GM11168 (cell line): ENCODE data around the gene POFUT2.
"Not testable (repeated sequence)": the region's sequence is repeated elsewhere in the genome, so short reads cannot be mapped to it uniquely, and the experiment has no call there.

Source experiments
- in situ Hi-C: fragments of 300-500 bp; cut with MboI; formaldehyde crosslinking; loops from one replicate; pipeline ENCODE4 v1.12.0; 2022; ENCODE audit warnings: low sequenced_read_pairs; ENCODE audit not compliant: unreplicated experiment

Gene POFUT2

DNA sequence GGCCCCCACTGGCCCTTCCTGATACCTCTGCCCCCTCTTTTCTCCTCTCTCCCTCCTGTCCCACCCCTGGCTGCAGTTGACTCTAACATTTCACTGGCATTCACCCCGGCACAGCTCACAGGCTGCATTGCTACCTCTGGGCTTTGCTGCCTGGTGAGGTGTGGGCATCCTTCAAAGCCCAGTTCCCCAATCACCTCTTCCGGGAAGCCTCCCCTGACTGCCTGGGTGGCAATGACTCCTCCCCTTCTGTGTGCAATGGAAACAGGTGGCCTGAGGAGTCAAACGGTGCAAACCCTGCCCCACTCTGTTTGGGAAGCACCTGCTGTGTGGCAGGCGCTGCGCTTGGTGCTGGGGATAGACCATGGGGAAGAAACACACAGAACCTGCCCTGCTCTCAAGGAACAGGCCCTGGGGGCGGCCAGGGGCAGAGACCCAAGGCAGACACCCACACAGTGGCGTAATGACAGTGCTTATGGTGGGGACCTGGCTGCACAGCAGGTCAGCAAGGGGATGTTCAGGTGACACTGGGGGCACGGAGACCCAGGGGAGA is 39.3 kb upstream of the POFUT2 start:
- in situ Hi-C loops, result no loop called here

DNA sequence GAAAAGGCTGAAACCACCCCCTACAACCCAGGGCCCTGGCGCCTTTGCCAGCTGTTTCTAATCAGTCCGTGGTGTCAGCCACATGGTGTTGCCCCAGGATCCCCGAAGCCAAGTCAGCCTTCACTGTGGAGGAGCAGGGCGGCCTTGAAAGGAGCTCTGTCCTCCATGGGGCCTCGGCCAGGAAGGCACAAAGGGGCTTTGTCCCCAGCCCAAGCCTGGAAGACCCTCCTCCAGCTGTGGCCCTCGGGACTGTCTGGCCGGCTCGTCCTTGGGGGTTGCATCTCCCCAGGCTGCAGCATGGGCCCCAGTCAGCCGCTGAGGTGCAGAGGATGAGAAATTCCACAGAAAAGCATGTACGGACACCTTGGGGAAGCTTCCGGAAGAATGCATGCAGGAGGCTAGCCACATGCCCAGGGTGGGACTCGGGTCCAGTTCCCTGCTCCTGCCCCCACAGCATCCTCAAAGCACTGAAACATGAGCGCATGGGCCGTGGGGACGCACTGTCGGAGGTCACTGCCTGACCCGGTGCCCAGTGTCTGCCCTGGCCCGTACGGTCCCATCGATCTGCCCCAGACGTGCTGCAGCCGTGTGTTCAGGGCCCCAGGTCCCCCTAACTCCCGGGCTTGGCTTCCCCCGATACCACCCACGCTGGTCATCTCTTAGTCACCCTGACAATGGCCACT is 38.6 kb upstream of the POFUT2 start:
- in situ Hi-C loops, result no loop called here

DNA sequence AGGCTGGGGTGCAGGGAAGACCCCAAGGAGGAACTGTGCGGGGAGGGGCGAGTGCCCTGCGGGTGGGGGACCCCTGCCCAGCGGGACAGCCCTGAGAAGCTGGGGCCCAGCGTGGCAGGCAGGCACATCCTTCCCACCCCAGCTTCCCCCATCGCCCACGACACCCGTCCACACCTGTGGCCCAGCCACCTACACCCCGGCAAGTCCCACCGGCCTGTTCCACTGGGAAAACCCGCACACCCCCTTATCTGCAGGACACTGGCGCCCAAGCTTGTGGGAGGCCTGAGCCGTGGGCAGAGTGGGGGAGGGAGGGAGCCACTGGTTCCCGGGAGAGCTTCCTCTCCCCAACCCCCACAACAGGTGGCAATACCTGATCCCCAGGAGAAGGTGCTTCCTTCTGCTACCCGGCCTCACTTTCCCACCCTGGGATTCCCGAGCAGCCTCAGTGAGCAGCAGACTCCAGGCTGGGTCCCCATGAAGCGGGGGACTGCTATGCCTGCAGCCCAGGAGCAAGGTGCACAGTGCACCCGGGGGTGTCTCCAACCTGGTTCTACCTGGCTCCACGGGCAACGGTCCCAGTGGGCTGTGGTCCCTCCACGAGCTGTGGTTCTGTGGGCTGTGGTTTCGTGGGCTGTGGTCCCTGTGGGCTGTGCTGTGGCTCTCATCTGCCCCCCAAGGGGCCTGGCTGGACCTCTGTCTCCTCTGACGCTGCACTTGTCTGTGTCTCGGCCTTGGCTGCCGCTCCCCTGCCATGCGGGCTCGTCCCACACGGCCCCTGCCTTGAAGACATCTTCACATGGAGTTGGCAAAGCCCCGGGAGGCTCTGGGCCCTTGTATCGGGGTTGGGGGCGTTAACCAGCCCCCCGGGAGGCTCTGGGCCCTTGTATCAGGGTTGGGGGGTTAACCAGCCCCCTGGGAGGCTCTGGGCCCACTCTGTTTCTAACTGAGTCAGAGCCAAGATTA is 37.8 kb upstream of the POFUT2 start:
- in situ Hi-C loops, result no loop called here

DNA sequence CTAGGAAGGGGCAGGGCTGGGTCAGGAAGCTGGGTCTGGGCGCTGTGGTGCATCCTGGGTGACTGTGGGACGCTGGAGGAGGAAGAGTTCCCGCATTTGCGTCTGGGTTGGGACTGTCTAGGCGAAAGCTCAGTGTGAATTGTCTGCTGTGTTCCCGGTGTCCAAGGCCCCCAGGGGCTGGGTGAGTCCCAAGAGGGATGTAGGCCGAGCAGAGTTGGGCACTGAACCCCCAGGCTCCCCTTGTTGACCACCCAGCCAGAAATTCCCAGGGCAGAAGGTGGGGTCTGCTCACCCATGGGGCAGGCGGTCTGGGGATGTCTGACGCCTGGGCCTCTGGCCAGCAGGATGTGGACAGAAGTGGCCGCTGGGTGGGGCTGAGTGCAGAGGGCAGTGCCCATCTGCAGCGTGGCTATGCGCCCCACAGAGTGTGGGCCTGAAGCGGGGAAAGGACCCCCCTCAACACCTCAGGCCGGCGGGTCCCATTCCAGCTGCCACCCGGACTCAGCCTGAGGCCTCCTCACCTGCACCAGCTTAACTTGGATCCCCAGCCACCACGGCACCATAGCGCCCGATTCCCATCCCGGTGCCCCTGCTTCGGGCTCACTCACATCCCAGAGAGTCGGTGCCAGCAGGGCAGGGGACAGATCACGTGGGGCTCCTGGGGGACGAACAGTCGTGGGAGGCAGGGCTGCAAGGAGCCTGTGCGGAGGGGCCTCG is 37.0 kb upstream of the POFUT2 start:
- in situ Hi-C loops, result no loop called here

DNA sequence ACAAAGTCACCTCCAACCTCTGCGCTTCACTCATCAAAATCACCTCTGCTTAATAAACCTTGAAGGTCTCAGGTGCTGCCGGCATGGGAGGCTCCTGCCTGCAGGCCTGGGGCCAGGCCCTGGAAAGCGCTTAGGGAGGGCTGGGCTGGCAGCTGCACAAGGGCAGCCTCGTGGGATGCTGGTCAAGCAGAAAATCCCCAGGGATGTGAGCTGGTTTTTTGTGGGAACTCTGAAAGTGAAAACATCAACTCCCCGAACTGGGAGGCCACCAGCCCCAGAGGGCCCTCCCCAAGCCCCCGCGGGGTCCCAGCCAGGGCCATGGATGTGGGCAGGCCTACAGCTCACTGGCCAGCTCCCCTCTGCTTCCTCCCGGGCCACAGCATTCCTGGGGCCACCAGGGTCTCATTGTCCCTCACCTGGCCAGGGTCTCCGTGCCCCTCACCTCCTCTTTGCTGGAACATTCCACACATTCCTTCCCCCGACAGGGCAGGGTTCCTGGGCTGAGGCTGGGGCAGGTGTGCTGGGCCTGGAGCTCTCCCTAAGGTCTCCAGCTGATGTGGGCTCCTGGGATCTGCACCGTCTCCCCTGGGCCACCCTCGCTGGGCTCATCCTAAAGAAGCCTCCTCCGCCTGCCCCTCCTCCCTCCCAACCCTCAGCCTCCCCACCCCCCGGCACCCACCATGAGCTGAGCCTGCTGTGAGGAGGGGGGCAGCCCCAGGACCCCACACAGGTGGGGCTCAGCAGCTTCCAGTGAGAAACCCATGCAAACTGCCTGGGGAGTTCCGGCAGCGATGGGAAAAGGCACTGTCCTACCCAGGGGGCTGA is 36.0 kb upstream of the POFUT2 start:
- in situ Hi-C loops, result no loop called here

DNA sequence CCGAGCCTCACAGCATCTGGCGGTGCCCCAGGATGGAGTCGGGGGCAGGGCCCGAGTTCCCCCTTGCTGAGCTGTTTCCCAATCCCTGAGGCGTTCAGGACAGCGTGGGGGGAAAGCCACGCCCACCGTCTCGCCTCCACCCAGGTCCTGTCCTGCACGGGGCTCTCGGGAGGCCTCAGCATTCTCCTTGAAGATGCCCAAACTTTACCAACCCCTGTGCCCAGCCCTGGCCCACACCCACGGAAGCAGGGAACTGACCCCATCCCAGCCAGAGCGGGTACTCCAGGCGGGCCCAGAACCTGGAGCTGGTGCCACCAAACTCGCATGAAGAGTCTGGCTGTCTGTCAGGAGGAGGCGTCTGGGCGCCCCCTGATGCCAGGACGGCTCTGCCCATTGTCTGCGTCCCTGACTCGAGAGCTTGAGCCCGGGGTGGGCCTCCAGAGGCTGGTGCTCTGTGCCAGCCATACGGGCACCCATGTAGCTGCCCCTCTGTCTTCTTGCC is 35.3 kb upstream of the POFUT2 start:
- in situ Hi-C loops, result no loop called here

DNA sequence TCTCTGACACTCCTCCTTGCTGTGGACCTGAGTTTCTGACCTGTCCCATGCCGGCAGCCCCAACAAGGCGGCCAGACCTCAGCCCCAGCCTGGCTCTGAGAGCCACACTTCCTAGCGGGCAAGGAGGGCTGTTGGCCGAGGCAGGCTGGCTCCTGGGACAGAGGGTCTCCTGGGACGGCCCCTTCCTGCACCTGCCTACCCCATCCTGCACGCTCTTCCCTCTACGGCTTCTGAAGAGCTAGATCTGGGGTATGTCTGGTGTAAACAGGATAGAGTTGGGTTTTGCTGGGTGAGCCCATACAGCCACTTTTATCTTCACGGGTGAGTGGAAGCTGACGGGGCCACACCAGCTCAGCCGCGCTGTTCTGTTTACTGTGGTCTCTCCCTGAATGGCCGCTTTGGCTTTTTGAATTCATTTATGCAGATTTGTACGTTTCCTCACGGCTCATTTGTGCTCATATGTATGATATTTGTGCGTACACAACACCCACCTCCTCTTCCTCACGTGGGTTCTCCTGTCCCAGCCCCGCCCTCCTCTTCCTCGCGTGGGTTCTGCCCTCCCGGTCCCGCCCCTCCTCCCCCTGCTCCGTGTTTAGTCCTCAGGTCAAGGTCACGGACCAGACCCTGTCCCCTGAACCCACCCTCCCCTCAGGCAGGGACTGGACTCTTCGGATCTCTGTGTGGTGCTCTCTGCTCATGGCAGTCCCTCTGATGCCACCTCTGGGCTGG is 34.7 kb upstream of the POFUT2 start:
- in situ Hi-C loops, result no loop called here

DNA sequence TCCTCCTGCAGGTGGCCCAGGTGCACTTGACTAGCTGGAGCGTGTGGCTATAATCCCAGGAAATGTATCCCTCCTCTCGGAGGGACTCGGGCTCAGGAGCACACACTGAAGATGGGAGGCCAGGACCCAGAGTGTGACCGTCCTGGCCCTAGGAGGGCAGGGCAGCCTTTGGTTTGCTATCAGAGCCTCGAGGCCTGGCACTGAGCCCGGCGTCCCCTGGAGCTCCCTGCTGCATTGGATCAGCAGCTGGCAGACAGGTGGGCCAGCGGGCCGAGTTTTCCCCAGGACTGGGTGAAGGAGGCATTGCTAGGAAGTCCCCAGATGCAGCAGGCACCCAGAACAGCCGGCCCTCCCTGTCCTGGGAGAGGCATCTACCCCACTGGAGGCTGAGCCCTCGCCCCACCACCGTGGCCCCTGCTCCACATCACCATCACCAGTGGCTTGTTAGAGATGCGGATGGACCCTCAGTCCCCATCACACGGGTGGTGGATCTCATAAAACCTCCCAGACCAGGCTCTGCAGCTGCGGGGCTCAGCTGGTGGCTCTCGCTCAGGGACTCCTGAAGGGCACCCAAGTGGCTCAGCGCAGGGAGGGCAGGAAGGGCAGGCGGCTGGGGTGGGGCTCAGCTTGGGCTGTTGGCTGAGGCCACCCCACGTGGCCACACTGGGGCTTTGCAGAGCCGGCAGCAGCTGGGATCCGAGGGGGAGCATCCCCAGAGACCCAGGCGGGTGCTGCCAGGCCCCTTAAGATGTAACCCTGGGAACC is 32.7 kb upstream of the POFUT2 start:
- in situ Hi-C loops, result no loop called here

DNA sequence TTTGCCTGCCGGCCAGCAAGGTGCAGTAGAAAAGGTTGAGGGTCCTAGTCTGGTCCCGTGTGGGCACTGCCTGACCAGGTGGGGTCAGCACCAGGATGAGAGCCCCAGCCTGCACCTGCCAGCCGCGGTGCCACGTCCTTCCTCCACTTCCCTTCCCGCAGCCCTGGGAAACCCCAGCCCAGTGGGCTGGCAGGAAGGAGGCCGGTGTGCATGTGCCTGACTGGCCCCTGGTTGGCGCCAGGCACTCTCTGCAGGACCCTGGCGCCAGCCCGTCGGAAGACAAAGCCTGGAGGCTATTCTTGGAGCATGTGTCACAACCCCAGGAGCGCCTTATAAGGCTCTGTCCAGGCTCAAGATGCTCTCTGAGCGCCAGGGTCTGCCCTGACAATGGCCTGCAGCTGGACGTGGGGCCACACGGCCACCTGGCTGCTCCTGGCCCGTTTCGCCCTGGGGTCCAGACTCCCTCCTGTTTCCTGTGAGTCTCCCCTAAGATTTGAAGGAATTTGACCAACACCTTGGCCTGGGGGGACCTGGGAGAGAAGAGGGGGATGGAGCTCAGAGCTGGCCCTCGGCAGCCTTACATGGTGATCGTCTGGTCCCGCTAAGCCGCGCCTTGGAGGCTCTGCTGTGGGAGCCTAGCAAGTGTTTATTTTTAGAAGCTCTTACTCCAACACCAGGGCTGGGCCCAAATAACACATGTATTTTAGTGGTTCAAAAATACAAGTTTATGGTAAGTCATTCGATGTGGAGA is 31.9 kb upstream of the POFUT2 start:
- in situ Hi-C loops, result no loop called here

DNA sequence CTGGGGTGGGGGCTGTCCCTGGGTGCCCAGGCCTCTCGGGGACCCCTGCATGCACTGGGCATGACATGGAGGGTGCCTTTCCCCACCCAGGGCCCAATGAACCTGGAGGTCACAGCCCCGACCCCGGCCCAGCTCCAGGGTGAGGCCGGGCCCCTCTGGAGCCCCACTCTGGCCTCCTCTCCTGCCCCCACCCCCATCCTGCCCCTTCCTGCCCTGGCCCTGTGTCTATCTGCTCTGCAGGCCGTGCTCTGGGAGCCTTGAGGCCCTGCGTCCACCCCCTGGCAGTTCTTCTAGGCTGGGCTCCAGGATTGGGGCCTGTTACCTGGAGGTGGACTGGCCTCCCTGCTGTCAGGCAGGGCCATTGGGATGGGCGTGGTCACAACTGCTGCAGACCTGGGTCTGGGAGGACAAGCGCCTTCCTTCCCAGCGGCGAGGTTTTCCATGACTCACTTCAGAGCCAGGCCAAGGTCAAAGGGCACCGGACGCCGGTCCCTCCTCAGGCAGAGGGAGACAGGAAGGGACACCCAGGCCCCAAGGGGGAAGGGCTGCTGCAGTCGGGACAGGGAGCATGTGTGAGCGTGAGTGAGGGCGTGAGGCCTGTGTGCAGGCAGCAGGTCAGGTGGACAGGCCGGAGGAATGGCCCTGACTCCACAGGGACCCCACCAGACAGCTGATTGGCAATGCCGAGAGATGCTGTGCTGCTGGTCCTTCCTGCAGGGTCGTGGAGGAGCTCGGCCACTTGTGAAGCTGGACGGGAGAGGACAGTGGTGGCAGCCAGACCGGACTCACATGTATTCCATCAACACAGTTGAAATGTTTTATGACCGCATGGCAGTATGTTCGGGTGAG is 31.1 kb upstream of the POFUT2 start:
- in situ Hi-C loops, result no loop called here

DNA sequence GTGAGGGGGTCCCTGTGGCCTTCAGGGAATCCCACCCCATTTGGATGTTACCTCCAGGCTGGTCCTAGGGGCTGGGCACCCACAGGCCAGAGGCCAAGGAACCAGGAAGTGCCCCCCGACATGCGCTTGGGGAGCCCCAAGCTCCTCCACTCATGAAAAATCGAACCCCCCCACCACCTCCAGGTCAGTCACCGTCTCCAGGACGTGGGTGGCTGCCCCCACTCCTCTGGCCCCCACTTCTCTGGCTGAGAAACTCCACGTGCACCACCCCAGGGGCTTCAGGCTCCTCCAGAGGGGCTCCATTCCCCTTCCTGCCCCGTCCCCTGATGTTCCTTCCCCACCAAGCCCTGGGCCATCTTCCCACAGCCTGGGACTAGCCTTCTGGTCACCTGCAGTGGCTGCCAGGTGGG is 30.5 kb upstream of the POFUT2 start:
- in situ Hi-C loops, result no loop called here

DNA sequence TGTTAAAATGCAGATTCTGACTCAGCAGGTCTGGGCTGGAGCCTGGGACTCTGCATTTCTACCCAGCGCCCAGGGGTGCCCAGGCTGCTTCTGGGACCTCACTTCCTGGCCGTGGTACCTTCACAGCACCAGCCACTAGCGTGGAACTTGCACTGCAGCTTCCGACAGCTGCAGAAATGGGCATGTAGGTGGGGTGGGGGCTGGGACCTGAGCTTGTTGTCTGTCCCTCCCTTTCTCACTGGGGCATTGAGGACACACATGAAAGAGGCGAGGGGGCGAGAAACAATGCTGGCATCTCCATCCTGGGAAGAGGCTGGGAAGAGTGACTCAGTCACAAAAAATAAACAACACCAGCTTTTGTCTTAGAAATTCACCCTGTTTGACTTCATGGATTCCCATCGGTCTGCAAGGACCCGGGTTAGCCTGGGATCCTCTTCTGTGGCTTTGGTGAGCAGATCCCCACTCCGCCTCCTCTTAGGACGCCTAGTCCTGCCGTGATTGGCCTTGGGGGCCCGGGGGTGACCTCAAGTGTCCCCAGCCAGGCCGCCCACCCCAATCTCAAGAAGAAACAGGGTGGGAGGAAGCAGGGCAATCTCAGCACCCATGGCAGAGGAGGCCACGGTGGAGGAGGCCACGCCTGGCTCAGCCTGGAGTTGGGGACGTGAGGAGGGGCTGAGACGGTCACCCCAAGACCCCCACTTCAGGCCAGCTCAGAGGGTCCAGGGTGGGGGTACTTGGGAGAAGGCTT is 29.9 kb upstream of the POFUT2 start:
- in situ Hi-C loops, result no loop called here

DNA sequence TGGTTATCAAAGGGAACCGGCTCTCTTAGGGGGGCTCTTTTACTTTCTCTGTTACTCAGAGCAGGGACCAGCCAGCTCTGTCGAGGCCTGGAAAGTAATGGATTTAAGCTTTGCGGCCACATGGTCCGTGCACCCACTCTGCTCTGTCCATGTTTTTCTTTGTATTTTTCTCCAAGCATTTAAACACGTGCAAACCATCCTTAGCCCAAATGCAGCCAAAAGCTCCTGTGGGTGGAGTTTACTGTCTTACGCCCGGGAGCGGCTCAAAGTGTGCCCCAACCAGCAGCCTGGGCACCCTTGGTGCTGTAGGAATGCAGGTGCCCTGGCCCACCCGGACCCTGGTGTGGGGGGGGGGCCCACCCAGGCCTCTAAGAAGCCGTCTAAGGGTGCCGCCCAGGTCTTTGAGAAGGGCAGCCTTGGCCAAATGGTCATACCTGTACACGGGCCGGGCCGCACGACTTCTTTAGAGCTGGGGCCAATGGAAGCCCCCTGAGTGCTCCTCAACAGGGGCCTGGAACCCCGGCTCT is 29.2 kb upstream of the POFUT2 start:
- in situ Hi-C loops, result no loop called here

DNA sequence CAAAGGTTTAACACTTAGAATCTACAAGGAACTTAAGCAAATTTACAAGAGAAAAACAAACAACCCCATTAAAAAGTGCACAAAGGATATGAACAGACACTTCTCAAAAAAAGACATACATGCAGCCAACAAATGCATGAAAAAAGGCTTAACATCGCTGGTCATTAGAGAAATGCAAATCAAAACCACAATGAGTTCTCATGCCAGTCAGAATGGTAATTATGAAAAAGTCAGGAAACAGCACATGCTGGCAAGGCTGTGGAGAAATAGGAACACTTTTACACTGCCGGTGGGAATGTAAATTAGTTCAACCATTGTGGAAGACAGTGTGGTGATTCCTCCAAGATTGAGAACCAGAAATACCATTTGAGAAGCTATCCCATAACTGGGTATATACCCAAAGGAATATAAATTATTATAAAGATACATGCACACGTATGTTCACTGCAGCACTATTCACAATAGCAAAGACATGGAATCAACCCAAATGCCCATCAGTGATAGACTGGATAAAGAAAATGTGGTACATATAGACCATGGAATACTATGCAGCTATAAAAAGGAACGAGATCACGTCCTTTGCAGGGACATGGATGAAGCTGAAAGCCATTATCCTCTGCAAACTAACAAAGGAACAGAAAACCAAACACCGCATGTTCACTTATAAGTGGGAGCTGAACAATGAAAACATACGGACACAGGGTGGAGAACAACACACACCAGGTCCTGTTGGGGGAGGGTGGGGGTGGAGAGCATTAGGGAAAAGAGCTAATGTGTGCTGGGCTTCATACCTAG is 28.2 kb upstream of the POFUT2 start:
- in situ Hi-C loops, result not testable (repeated sequence)

DNA sequence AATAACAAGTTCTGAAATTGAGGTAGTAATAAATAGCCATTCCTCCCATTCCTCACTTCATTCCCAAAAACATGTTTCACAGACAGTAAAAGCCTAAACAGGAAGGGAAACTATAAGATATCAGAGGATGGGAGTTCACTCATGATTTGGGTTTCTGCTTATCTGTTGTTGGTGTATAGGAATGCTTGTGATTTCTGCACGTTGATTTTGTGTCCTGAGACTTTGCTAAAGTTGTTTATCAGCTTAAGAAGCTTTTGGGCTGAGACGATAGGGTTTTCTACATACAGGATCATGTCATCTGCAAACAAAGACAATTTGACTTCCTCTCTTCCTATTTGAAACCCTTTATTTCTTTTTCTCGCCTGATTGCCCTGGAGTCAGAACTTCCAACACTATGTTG is 26.0 kb upstream of the POFUT2 start:
- in situ Hi-C loops, result no loop called here
